Activated T-helper 1 cell treated with anti-CD3 and anti-CD28 coated beads, Interleukin-12 subunit alpha, Interleukin-12 subunit beta, Interleukin-2, Interleukin-4 antibody, amounts not matched to agents 30 ng/mL and 10 ng/mL and 1 ng/mL, durations not matched to agents 14 hours and 24 hours and 36 hours (primary cell): ENCODE data around the gene ASB6. TPM values are rescaled to one million over a fixed set of nuclear protein-coding genes. Genes with fewer than 3 reads are reported as not detected.

Experiments
- DNase-seq: peaks from one replicate; pipeline ENCODE4 v3.0.0; 2021; ENCODE audit warnings: low spot score
- H3K27ac Mint-ChIP-seq: one replicate; pipeline ENCODE4 v1.8.0; 2021; ENCODE audit warnings: mild to moderate bottlenecking, mixed read lengths
- H3K27me3 Mint-ChIP-seq: one replicate; pipeline ENCODE4 v1.8.0; 2022; ENCODE audit warnings: mild to moderate bottlenecking, moderate library complexity, mixed read lengths; ENCODE audit not compliant: insufficient read depth
- H3K36me3 Mint-ChIP-seq: one replicate; pipeline ENCODE4 v1.8.0; 2021; ENCODE audit warnings: low read depth, mixed read lengths
- H3K4me1 Mint-ChIP-seq: one replicate; pipeline ENCODE4 v1.8.0; 2021; ENCODE audit warnings: low read depth, mixed read lengths
- H3K4me3 Mint-ChIP-seq: one replicate; pipeline ENCODE4 v1.8.0; 2021; ENCODE audit warnings: mild to moderate bottlenecking, moderate library complexity, mixed read lengths
- H3K9me3 Mint-ChIP-seq: one replicate; pipeline ENCODE4 v1.8.0; 2021; ENCODE audit warnings: mixed read lengths
- intact Hi-C: fragments of 100-400 bp; cut with micrococcal nuclease; formaldehyde crosslinking; loops from one replicate; pipeline ENCODE4 v1.15.1; 2024
- total RNA-seq: library from RNA; stranded (reverse); gene quantifications from 2 replicates; pipeline ENCODE4 v1.2.3, GENCODE V29; 2022

Gene ASB6
- total RNA-seq, 1 donor from 2014 or later = 24.0 TPM

- peaks cover 11% of the 10 kb centered on the region for H3K36me3 Mint-ChIP-seq
- DNase-seq = no peak
- no peaks in the 10 kb centered on the region for H3K9me3 Mint-ChIP-seq
- no peak overlapping the region for H3K4me3 Mint-ChIP-seq
- H3K27me3 Mint-ChIP-seq = peaks cover 2% of the 10 kb centered on the region
- peaks cover 42% of the 10 kb centered on the region for H3K4me1 Mint-ChIP-seq
- H3K27ac Mint-ChIP-seq = no peak overlapping the region
- intact Hi-C loops = no loop called here
Measured at GRCh38 chr9:129590466-129590865, 51.5 kb downstream of the ASB6 start.

GRCh38 chr9:129587487-129588262 is 54.3 kb downstream of the ASB6 start:
- Mint-ChIP-seq H3K4me3 (no peak overlapping the region), H3K27ac (peak overlapping the region; percentile 37), H3K27me3 (peaks cover 2% of the 10 kb centered on the region), H3K4me1 (peaks cover 57% of the 10 kb centered on the region), H3K9me3 (no peaks in the 10 kb centered on the region), H3K36me3 (peaks cover 18% of the 10 kb centered on the region)
- DNase-seq = no peak
- intact Hi-C loops = loop anchor here (2.0 kb wide), 1 partner anchor 23 kb away; no protein-coding TSS in a partner anchor

DNA sequence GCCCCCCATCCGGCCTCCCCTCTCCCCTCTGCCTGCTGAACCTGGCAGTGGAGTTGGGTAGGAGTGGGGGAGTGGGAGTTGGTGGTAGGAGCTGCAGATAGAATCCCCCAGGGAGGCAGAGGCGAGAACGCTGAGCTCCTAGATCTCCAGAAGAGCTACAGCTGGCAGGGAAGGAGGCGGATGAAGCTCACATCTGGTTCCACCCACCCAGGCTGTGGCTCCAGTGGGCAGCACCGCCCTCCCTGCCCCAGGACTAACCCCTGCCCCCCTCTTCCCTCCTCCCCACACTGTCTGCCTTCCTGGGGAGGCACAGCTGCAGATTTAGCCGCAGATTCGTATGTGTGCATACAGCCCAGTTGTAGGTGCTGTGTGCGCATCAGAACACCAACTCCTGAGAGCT is 55.3 kb downstream of the ASB6 start:
- Mint-ChIP-seq H3K27ac (peak overlapping the region; percentile 89), H3K9me3 (no peaks in the 10 kb centered on the region), H3K27me3 (peaks cover 2% of the 10 kb centered on the region), H3K4me1 (peaks cover 67% of the 10 kb centered on the region), H3K36me3 (peaks cover 23% of the 10 kb centered on the region), H3K4me3 (no peak overlapping the region)
- intact Hi-C loops = loop anchor here (2.0 kb wide), 1 partner anchor 24 kb away; no protein-coding TSS in a partner anchor
- DNase-seq = no peak

GRCh38 chr9:129586245-129586644 is 55.7 kb downstream of the ASB6 start:
- Mint-ChIP-seq H3K9me3 (no peaks in the 10 kb centered on the region), H3K4me1 (peaks cover 71% of the 10 kb centered on the region), H3K36me3 (peaks cover 23% of the 10 kb centered on the region), H3K4me3 (peak overlapping the region; percentile 50), H3K27me3 (peaks cover 2% of the 10 kb centered on the region), H3K27ac (peak overlapping the region; percentile 89)
- no peak for DNase-seq
- intact Hi-C loops = loop anchor here (2.0 kb wide), 1 partner anchor 25 kb away; no protein-coding TSS in a partner anchor

DNA sequence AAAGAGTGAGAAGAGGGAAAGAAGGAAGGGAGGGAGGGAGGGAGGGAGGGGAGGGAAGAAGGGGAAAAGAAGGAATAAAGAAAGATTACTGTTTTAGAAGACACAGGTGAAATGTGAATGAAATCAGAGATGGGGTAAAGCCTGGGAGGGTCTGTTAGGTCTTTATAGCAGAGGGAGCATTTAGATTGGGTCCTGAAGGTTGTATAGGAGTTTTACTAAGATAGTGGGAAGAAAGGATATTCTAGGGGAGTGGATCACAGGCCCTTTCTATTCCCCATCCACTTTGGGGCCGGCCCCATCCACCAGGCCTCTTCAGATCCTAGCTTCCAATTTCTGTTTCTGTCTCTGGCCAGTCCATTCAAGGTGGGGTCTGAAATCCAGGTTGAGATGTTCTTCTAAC is 56.6 kb downstream of the ASB6 start:
- no peak overlapping the region for H3K4me3 Mint-ChIP-seq
- intact Hi-C loops = no loop called here
- peaks cover 23% of the 10 kb centered on the region for H3K36me3 Mint-ChIP-seq
- peaks cover 80% of the 10 kb centered on the region for H3K4me1 Mint-ChIP-seq
- peak overlapping the region; percentile 93 for H3K27ac Mint-ChIP-seq
- peaks cover 2% of the 10 kb centered on the region for H3K27me3 Mint-ChIP-seq
- no peaks in the 10 kb centered on the region for H3K9me3 Mint-ChIP-seq
- DNase-seq = no peak

Other genes starting within 250 kb of the ASB6 start
- not detected in 2 replicates for gene C9orf50, start 21.1 kb downstream of the ASB6 start, total RNA-seq
- 67.1 and 67.3 TPM in 2 replicates for gene NTMT1, start 16.0 kb downstream of the ASB6 start, total RNA-seq
- gene PRRX2, start 23.5 kb upstream of the ASB6 start, total RNA-seq = 6.2 and 7.8 TPM in 2 replicates
- 0.16 TPM in 1 of 2 replicates, not detected in the other for gene PTGES, start 110.9 kb upstream of the ASB6 start, total RNA-seq
- gene TOR1B, start 161.0 kb upstream of the ASB6 start, total RNA-seq = 21.9 and 25.6 TPM in 2 replicates
- 61.3 and 62.1 TPM in 2 replicates for gene TOR1A, start 182.0 kb upstream of the ASB6 start, total RNA-seq
- 64.0 and 67.4 TPM in 2 replicates for gene C9orf78, start 193.1 kb upstream of the ASB6 start, total RNA-seq
- 47.9 and 50.2 TPM in 2 replicates for gene USP20, start 193.3 kb upstream of the ASB6 start, total RNA-seq